ENCODE measurements around the gene CAPZA3. TPM values are rescaled to one million over a fixed set of nuclear protein-coding genes. Genes with fewer than 3 reads are reported as not detected.
"Not testable (repeated sequence)": the region's sequence is repeated elsewhere in the genome, so short reads cannot be mapped to it uniquely, and the experiment has no call there.

The CAPZA3 gene
- total RNA-seq, 1 donor from 2014 or later = not detected

GRCh38 chr12:18753481-18754123 lies 15.7 kb downstream of the CAPZA3 start:
- intact Hi-C loops (cut with micrococcal nuclease) = no loop called here

- intact Hi-C loops (cut with micrococcal nuclease) = no loop called here
Measured at GRCh38 chr12:18754124-18754707, 16.3 kb downstream of the CAPZA3 start.

- intact Hi-C loops (cut with micrococcal nuclease) = no loop called here
Measured at GRCh38 chr12:18755341-18755740, 17.4 kb downstream of the CAPZA3 start.

- intact Hi-C loops (cut with micrococcal nuclease) = not testable (repeated sequence)
Measured at GRCh38 chr12:18766479-18766878, 28.6 kb downstream of the CAPZA3 start.

- intact Hi-C loops (cut with micrococcal nuclease) = no loop called here
Measured at GRCh38 chr12:18782827-18783226, 44.9 kb downstream of the CAPZA3 start.

- intact Hi-C loops (cut with micrococcal nuclease) = not testable (repeated sequence)
Measured at GRCh38 chr12:18785465-18785864, 47.5 kb downstream of the CAPZA3 start.

Other genes starting within 250 kb of the CAPZA3 start
- gene PLCZ1, start 107 bp upstream of the CAPZA3 start, total RNA-seq = not detected in 2 replicates

Data from T-helper 2 cell treated with Interferon-gamma antibody and Interleukin-4, amounts not matched to agents 100 ng/mL and 5 ng/mL, for 36 hours (primary cell).